ENCODE data around the gene NDUFS6. TPM values are rescaled to one million over a fixed set of nuclear protein-coding genes. Genes with fewer than 3 reads are reported as not detected.
"Not testable (repeated sequence)": the region's sequence is repeated elsewhere in the genome, so short reads cannot be mapped to it uniquely, and the experiment has no call there.

NDUFS6 gene
- total and polyA plus RNA-seq, 9 donors, result 33.3 to 100 (median 85.0) TPM

- 92% methylated on average over 9 of the region's 18 CpGs for WGBS (ENCODE audit: insufficient coverage)
- H3K36me3 ChIP-seq (ENCODE audit: control insufficient read depth, insufficient read depth, low read length), result peaks cover 71% of the 10 kb centered on the region
- H3K4me1 ChIP-seq (ENCODE audit: control insufficient read depth, insufficient read depth, low read length), result no peaks in the 10 kb centered on the region
- no peak overlapping the region for H3K4me3 ChIP-seq (ENCODE audit: low read length)
- H3K27me3 ChIP-seq (ENCODE audit: control insufficient read depth, insufficient read depth, low read length), result no peaks in the 10 kb centered on the region
- no peak overlapping the region for H3K27ac ChIP-seq (ENCODE audit: low read length)
- no peak for DNase-seq
- H3K9me3 ChIP-seq (replicated peaks; ENCODE audit: control insufficient read depth, low read depth, low read length), result peaks cover 6% of the 10 kb centered on the region
These were observed 14.0 kb downstream of the NDUFS6 start for GRCh38 chr5:1815071-1815786.

- Histone ChIP-seq H3K9me3 (replicated peaks; ENCODE audit: control insufficient read depth, low read depth, low read length) (peaks cover 6% of the 10 kb centered on the region), H3K36me3 (ENCODE audit: control insufficient read depth, insufficient read depth, low read length) (peaks cover 72% of the 10 kb centered on the region), H3K4me1 (ENCODE audit: control insufficient read depth, insufficient read depth, low read length) (no peaks in the 10 kb centered on the region), H3K4me3 (ENCODE audit: low read length) (no peak overlapping the region), H3K27me3 (ENCODE audit: control insufficient read depth, insufficient read depth, low read length) (no peaks in the 10 kb centered on the region), H3K27ac (ENCODE audit: low read length) (no peak overlapping the region)
- 93% methylated on average over 17 of the region's 17 CpGs for WGBS (ENCODE audit: insufficient coverage)
- DNase-seq, result no peak
These were observed 14.7 kb downstream of the NDUFS6 start for GRCh38 chr5:1815881-1816292.

GRCh38 chr5:1816495-1817089, 15.4 kb downstream of the NDUFS6 start:
- not testable (repeated sequence) for H3K9me3 ChIP-seq (replicated peaks; ENCODE audit: control insufficient read depth, low read depth, low read length); H3K27me3 ChIP-seq (ENCODE audit: control insufficient read depth, insufficient read depth, low read length); H3K4me3 ChIP-seq (ENCODE audit: low read length); H3K27ac ChIP-seq (ENCODE audit: low read length); DNase-seq; H3K4me1 ChIP-seq (ENCODE audit: control insufficient read depth, insufficient read depth, low read length)
- 95% methylated on average over 11 of the region's 18 CpGs for WGBS (ENCODE audit: insufficient coverage)
- peaks cover 76% of the 10 kb centered on the region for H3K36me3 ChIP-seq (ENCODE audit: control insufficient read depth, insufficient read depth, low read length)

DNA sequence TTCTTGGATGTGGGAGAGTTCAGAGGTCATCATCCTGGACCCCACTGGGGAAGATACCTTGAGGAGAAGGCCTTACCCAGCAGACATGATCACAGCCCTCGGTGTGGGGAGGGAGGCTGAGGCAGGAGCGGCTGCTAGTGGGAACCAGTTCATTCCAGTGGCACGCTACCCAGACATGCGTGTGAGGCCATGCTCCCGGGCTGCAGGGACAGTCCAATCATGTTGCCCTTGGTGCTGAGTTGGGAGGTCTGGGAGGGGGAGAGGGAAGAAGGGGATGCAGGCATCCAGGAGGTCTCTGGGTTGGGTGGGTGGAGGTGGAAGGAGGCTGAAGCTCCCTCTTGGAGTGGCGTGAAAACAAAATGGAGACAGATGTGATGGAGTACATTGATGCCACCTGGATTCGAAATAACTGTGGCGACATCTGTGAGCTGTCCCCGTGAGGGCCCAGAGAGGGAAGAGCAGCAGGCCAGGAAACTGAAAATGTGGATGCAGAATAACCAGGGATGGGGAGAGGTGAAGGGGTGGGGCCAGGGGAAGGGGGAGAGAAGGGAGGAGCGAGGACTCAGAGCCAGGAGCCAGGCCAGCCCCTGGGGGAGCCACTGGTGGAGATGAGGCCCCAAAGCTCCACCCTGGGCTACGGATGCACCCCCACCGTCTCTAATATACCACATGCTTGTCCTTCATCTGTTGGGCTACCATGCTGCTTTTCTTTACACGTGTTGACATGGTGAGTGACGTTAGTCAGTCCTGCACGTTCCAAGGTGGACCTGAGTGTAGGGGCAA, 16.2 kb downstream of the NDUFS6 start:
- H3K4me1 ChIP-seq (ENCODE audit: control insufficient read depth, insufficient read depth, low read length), result no peaks in the 10 kb centered on the region
- no peak for DNase-seq
- H3K4me3 ChIP-seq (ENCODE audit: low read length), result no peak overlapping the region
- peaks cover 6% of the 10 kb centered on the region for H3K9me3 ChIP-seq (replicated peaks; ENCODE audit: control insufficient read depth, low read depth, low read length)
- H3K27me3 ChIP-seq (ENCODE audit: control insufficient read depth, insufficient read depth, low read length), result no peaks in the 10 kb centered on the region
- H3K36me3 ChIP-seq (ENCODE audit: control insufficient read depth, insufficient read depth, low read length), result peaks cover 80% of the 10 kb centered on the region
- H3K27ac ChIP-seq (ENCODE audit: low read length), result no peak overlapping the region
- WGBS (ENCODE audit: insufficient coverage), result 93% methylated on average over 14 of the region's 15 CpGs

DNA sequence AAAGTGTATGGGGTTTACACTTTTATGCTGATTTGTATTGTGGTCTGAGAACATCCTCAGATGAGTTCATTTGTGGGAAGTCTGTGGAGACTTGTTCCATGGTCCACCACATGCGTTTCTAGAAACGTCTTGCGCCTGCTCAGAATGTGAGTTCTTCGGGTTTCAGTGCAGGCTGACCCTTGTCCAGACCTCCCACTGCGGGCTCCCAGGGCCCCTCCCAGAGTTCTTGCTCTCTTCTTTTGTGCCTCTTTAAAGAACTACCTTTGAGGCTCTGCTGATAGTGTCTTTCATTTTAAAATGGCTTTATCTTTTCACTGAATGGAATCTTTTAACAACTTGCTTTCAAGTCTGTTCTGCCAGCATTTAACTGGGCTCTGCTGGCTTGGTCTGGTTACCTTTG, 17.6 kb downstream of the NDUFS6 start:
- Histone ChIP-seq H3K9me3 (replicated peaks; ENCODE audit: control insufficient read depth, low read depth, low read length) (peaks cover 6% of the 10 kb centered on the region), H3K4me1 (ENCODE audit: control insufficient read depth, insufficient read depth, low read length) (no peaks in the 10 kb centered on the region), H3K27me3 (ENCODE audit: control insufficient read depth, insufficient read depth, low read length) (no peaks in the 10 kb centered on the region), H3K4me3 (ENCODE audit: low read length) (no peak overlapping the region), H3K27ac (ENCODE audit: low read length) (no peak overlapping the region), H3K36me3 (ENCODE audit: control insufficient read depth, insufficient read depth, low read length) (peaks cover 78% of the 10 kb centered on the region)
- 74% methylated on average over 4 of the region's 5 CpGs for WGBS (ENCODE audit: insufficient coverage)
- DNase-seq, result no peak

GRCh38 chr5:1819458-1819857, 18.3 kb downstream of the NDUFS6 start:
- DNase-seq, result no peak
- no peaks in the 10 kb centered on the region for H3K27me3 ChIP-seq (ENCODE audit: control insufficient read depth, insufficient read depth, low read length)
- no peaks in the 10 kb centered on the region for H3K4me1 ChIP-seq (ENCODE audit: control insufficient read depth, insufficient read depth, low read length)
- H3K36me3 ChIP-seq (ENCODE audit: control insufficient read depth, insufficient read depth, low read length), result peaks cover 76% of the 10 kb centered on the region
- H3K27ac ChIP-seq (ENCODE audit: low read length), result no peak overlapping the region
- H3K4me3 ChIP-seq (ENCODE audit: low read length), result no peak overlapping the region
- peaks cover 6% of the 10 kb centered on the region for H3K9me3 ChIP-seq (replicated peaks; ENCODE audit: control insufficient read depth, low read depth, low read length)
- WGBS (ENCODE audit: insufficient coverage), result 86% methylated on average over 2 of the region's 2 CpGs

- no peaks in the 10 kb centered on the region for H3K4me1 ChIP-seq (ENCODE audit: control insufficient read depth, insufficient read depth, low read length)
- peaks cover 6% of the 10 kb centered on the region for H3K9me3 ChIP-seq (replicated peaks; ENCODE audit: control insufficient read depth, low read depth, low read length)
- DNase-seq, result no peak
- H3K36me3 ChIP-seq (ENCODE audit: control insufficient read depth, insufficient read depth, low read length), result peaks cover 75% of the 10 kb centered on the region
- H3K27me3 ChIP-seq (ENCODE audit: control insufficient read depth, insufficient read depth, low read length), result no peaks in the 10 kb centered on the region
- 90% methylated on average over 10 of the region's 12 CpGs for WGBS (ENCODE audit: insufficient coverage)
- H3K27ac ChIP-seq (ENCODE audit: low read length), result no peak overlapping the region
- no peak overlapping the region for H3K4me3 ChIP-seq (ENCODE audit: low read length)
These were observed 19.2 kb downstream of the NDUFS6 start for GRCh38 chr5:1820381-1820780.

DNA sequence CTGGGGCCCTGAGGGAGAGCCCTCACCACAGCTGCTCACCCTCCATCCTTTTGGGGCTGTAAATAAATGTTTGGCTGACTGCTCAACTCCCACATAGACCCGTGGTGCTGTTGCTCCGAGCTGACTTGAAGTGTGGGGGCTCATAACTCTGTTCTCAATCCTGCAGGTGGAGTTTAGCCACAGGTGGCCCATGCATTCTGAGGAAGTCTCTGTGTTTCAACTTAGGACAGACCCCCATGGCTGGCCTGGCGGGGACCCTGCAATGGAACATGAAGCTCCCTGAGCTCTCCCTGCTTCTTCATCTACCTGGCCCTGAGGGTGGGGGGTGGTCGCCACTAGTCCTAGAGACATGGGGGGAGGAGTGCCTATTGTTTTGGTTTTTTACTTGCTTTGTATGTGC, 19.7 kb downstream of the NDUFS6 start:
- Histone ChIP-seq H3K4me1 (ENCODE audit: control insufficient read depth, insufficient read depth, low read length) (no peaks in the 10 kb centered on the region), H3K27ac (ENCODE audit: low read length) (no peak overlapping the region), H3K36me3 (ENCODE audit: control insufficient read depth, insufficient read depth, low read length) (peaks cover 73% of the 10 kb centered on the region), H3K9me3 (replicated peaks; ENCODE audit: control insufficient read depth, low read depth, low read length) (peaks cover 6% of the 10 kb centered on the region), H3K4me3 (ENCODE audit: low read length) (no peak overlapping the region), H3K27me3 (ENCODE audit: control insufficient read depth, insufficient read depth, low read length) (no peaks in the 10 kb centered on the region)
- DNase-seq, result no peak
- 100% methylated on average over 2 of the region's 4 CpGs for WGBS (ENCODE audit: insufficient coverage)

GRCh38 chr5:1821862-1822261, 20.7 kb downstream of the NDUFS6 start:
- H3K4me1 ChIP-seq (ENCODE audit: control insufficient read depth, insufficient read depth, low read length), result no peaks in the 10 kb centered on the region
- WGBS (ENCODE audit: insufficient coverage), result 97% methylated on average over 6 of the region's 8 CpGs
- H3K36me3 ChIP-seq (ENCODE audit: control insufficient read depth, insufficient read depth, low read length), result peaks cover 65% of the 10 kb centered on the region
- DNase-seq, result no peak
- H3K27me3 ChIP-seq (ENCODE audit: control insufficient read depth, insufficient read depth, low read length), result no peaks in the 10 kb centered on the region
- no peak overlapping the region for H3K27ac ChIP-seq (ENCODE audit: low read length)
- H3K9me3 ChIP-seq (replicated peaks; ENCODE audit: control insufficient read depth, low read depth, low read length), result peaks cover 6% of the 10 kb centered on the region
- H3K4me3 ChIP-seq (ENCODE audit: low read length), result no peak overlapping the region

- Histone ChIP-seq H3K27ac (ENCODE audit: low read length) (no peak overlapping the region), H3K27me3 (ENCODE audit: control insufficient read depth, insufficient read depth, low read length) (peaks cover 3% of the 10 kb centered on the region), H3K9me3 (replicated peaks; ENCODE audit: control insufficient read depth, low read depth, low read length) (peaks cover 6% of the 10 kb centered on the region), H3K4me1 (ENCODE audit: control insufficient read depth, insufficient read depth, low read length) (no peaks in the 10 kb centered on the region), H3K36me3 (ENCODE audit: control insufficient read depth, insufficient read depth, low read length) (peaks cover 53% of the 10 kb centered on the region), H3K4me3 (ENCODE audit: low read length) (no peak overlapping the region)
- WGBS (ENCODE audit: insufficient coverage), result 100% methylated on average over 3 of the region's 12 CpGs
- no peak for DNase-seq
These were observed 22.3 kb downstream of the NDUFS6 start for GRCh38 chr5:1823381-1824034.

All from muscle of leg (tissue), 11 donors.